ENCODE results near the gene PLXNC1. TPM values are rescaled to one million over a fixed set of nuclear protein-coding genes. Genes with fewer than 3 reads are reported as not detected.
A peak's percentile ranks its signal among the peaks of the same experiment; 100 is the strongest.

Gene PLXNC1
- total RNA-seq, 1 donor from 2014 or later = under 0.01 TPM

- H3K27me3 ChIP-seq (ENCODE audit: control insufficient read depth, insufficient read depth, low read length) = no peaks in the 10 kb centered on the region
- DNase-seq (ENCODE audit: low read depth) (no peak), FAIRE-seq (no peak)
- TF ChIP-seq, protein P1, sequence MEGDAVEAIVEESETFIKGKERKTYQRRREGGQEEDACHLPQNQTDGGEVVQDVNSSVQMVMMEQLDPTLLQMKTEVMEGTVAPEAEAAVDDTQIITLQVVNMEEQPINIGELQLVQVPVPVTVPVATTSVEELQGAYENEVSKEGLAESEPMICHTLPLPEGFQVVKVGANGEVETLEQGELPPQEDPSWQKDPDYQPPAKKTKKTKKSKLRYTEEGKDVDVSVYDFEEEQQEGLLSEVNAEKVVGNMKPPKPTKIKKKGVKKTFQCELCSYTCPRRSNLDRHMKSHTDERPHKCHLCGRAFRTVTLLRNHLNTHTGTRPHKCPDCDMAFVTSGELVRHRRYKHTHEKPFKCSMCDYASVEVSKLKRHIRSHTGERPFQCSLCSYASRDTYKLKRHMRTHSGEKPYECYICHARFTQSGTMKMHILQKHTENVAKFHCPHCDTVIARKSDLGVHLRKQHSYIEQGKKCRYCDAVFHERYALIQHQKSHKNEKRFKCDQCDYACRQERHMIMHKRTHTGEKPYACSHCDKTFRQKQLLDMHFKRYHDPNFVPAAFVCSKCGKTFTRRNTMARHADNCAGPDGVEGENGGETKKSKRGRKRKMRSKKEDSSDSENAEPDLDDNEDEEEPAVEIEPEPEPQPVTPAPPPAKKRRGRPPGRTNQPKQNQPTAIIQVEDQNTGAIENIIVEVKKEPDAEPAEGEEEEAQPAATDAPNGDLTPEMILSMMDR (IDR thresholded peaks at IDR 0.05; ENCODE audit: insufficient read depth, low read length, severe bottlenecking) = no peak
- no peaks in the 10 kb centered on the region for H3K36me3 ChIP-seq (ENCODE audit: control insufficient read depth, insufficient read depth, low read length)
- no peak overlapping the region for H3K4me3 ChIP-seq (ENCODE audit: low read depth, low read length)
These were observed 56.3 kb downstream of the PLXNC1 start for GRCh38 chr12:94204499-94205247.

DNA sequence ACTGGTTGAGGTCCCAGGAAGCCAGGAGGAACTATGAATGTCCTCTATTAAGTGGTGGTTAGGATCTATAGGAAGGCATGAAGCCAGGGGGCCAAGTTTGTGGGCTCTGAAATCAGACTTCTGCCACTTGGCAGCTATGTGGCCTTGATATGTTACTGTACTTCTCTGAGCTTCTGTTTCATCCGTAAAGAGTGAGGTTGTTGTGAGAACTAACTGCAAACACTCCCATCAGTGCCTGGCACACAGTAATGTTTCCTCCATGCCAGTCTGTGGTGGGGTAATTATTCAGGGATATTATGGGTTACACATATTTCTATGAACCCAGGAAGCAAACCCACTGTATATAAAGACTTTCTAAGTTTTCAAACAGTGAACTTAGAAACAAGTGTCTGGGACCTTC lies 57.4 kb downstream of the PLXNC1 start:
- FAIRE-seq = no peak
- no peaks in the 10 kb centered on the region for H3K36me3 ChIP-seq (ENCODE audit: control insufficient read depth, insufficient read depth, low read length)
- TF ChIP-seq, protein P1 (IDR thresholded peaks at IDR 0.05; ENCODE audit: insufficient read depth, low read length, severe bottlenecking) = no peak
- no peak for DNase-seq (ENCODE audit: low read depth)
- H3K27me3 ChIP-seq (ENCODE audit: control insufficient read depth, insufficient read depth, low read length) = no peaks in the 10 kb centered on the region
- H3K4me3 ChIP-seq (ENCODE audit: low read depth, low read length) = no peak overlapping the region

DNA sequence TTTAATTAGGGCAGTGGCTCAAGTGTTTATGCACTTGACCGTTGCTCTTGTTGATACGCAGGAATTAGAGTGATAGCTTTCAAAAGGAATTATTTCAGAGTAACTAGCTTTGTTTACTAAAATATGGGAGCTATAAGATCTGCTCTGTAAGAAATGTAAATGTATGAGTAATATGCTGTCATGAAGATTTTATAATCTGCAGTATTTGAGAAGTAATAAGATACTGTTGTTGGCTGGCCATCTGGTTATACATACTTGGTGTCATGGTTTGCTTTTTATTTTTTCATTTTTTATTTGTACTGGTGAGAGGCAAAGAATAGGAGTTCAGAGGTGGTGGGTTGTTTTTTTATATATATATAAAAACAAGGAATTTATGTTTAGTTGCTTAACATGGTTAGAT lies 58.5 kb downstream of the PLXNC1 start:
- Histone ChIP-seq H3K36me3 (ENCODE audit: control insufficient read depth, insufficient read depth, low read length) (no peaks in the 10 kb centered on the region), H3K4me3 (ENCODE audit: low read depth, low read length) (no peak overlapping the region), H3K27me3 (ENCODE audit: control insufficient read depth, insufficient read depth, low read length) (no peaks in the 10 kb centered on the region)
- TF ChIP-seq, protein P1 (IDR thresholded peaks at IDR 0.05; ENCODE audit: insufficient read depth, low read length, severe bottlenecking) = no peak
- DNase-seq (ENCODE audit: low read depth) (peak; percentile 72), FAIRE-seq (no peak)

GRCh38 chr12:94207467-94207848 lies 59.1 kb downstream of the PLXNC1 start:
- TF ChIP-seq, protein P1 (IDR thresholded peaks at IDR 0.05; ENCODE audit: insufficient read depth, low read length, severe bottlenecking) = no peak
- Histone ChIP-seq H3K27me3 (ENCODE audit: control insufficient read depth, insufficient read depth, low read length) (no peaks in the 10 kb centered on the region), H3K36me3 (ENCODE audit: control insufficient read depth, insufficient read depth, low read length) (no peaks in the 10 kb centered on the region), H3K4me3 (ENCODE audit: low read depth, low read length) (no peak overlapping the region)
- FAIRE-seq (no peak), DNase-seq (ENCODE audit: low read depth) (peak; percentile 48)

DNA sequence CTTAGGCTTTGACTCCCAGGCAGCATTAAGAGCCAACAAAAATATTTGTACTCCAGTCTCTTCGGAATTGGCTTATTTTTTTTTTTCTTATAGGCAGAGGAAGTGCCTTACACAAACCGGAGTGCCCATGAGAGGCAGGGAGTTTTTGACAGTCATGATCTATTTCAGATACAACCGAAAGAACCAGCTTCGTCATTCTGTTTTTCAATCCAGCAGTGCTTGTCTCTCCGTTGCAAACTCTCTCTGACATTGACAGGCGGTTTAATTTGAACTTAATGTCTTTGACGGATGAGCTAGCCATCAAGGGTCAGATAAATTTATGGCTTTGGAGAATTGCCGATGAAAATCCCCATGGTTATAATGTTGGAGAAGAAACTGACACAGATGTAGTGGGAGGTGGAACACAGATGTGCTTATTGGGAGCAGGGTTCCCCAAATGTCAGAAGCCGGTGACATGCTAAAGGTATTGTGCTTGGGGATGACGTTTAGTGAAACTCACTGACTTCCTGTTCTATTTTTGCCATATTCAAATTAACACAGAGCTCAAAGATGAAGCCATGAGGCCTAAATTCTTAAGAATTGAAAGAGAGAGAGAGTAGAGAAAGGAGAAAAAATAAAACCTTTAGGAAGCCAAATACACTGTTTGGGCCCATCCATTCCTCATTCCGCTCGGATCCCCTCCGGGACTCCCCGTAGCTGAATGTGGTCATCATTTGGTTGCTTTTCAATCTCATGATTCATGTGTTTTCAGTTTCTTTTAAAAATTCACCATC lies 59.7 kb downstream of the PLXNC1 start:
- H3K27me3 ChIP-seq (ENCODE audit: control insufficient read depth, insufficient read depth, low read length) = no peaks in the 10 kb centered on the region
- TF ChIP-seq, protein P1 (IDR thresholded peaks at IDR 0.05; ENCODE audit: insufficient read depth, low read length, severe bottlenecking) = no peak
- DNase-seq (ENCODE audit: low read depth) = peak; percentile 28
- FAIRE-seq = no peak
- no peak overlapping the region for H3K4me3 ChIP-seq (ENCODE audit: low read depth, low read length)
- H3K36me3 ChIP-seq (ENCODE audit: control insufficient read depth, insufficient read depth, low read length) = no peaks in the 10 kb centered on the region
